Measurements from ENCODE around the gene C16orf96.
A peak's percentile ranks its signal among the peaks of the same experiment; 100 is the strongest.

C16orf96 gene

GRCh38 chr16:4533490-4533889, 22.6 kb upstream of the C16orf96 start:
- in situ Hi-C loops (cut with MboI; ENCODE audit: low sequenced_read_pairs, unreplicated experiment) = no loop called here
- DNase-seq (ENCODE audit: low spot score) = no peak
- no peak for TF ChIP-seq CTCF (IDR thresholded peaks at IDR 0.05; ENCODE audit: borderline replicate concordance, control extremely low read depth, extremely low read depth, insufficient read depth, missing control alignments)

- no peak for TF ChIP-seq CTCF (IDR thresholded peaks at IDR 0.05; ENCODE audit: borderline replicate concordance, control extremely low read depth, extremely low read depth, insufficient read depth, missing control alignments)
- in situ Hi-C loops (cut with MboI; ENCODE audit: low sequenced_read_pairs, unreplicated experiment) = no loop called here
These were observed 21.9 kb upstream of the C16orf96 start for GRCh38 chr16:4534151-4534790.

GRCh38 chr16:4535627-4536108, 20.5 kb upstream of the C16orf96 start:
- peak; percentile 20 for DNase-seq (ENCODE audit: low spot score)
- in situ Hi-C loops (cut with MboI; ENCODE audit: low sequenced_read_pairs, unreplicated experiment) = no loop called here
- no peak for TF ChIP-seq CTCF (IDR thresholded peaks at IDR 0.05; ENCODE audit: borderline replicate concordance, control extremely low read depth, extremely low read depth, insufficient read depth, missing control alignments)

More at GRCh38 chr16:4534151-4534790, 21.9 kb upstream of the C16orf96 start:
- no peak for DNase-seq (ENCODE audit: low spot score)

- TF ChIP-seq CTCF (IDR thresholded peaks at IDR 0.05; ENCODE audit: borderline replicate concordance, control extremely low read depth, extremely low read depth, insufficient read depth, missing control alignments) = no peak
- in situ Hi-C loops (cut with MboI; ENCODE audit: low sequenced_read_pairs, unreplicated experiment) = no loop called here
- DNase-seq (ENCODE audit: low spot score) = no peak
These were observed 19.6 kb upstream of the C16orf96 start for GRCh38 chr16:4536391-4537106.

- peak; percentile 68 for DNase-seq (ENCODE audit: low spot score)
- in situ Hi-C loops (cut with MboI; ENCODE audit: low sequenced_read_pairs, unreplicated experiment) = no loop called here
- TF ChIP-seq CTCF (IDR thresholded peaks at IDR 0.05; ENCODE audit: borderline replicate concordance, control extremely low read depth, extremely low read depth, insufficient read depth, missing control alignments) = no peak
These were observed 18.5 kb upstream of the C16orf96 start for GRCh38 chr16:4537376-4538343.

All from GM13976 (cell line).